NOMO-1 (cell line): ENCODE data around the gene HOXD3.

ENCODE experiments used
- DNase-seq, 2 experiments: peaks; one replicate each; lab custom pipeline; 2025; ENCODE audit not compliant: unreplicated experiment in 2 of 2; lab: John Stamatoyannopoulos, UW

HOXD3 gene

GRCh38 chr2:176161825-176162626, 4.9 kb downstream of the HOXD3 start:
- DNase-seq: no peak

- no peak for DNase-seq
Measured at GRCh38 chr2:176162911-176163671, 6.0 kb downstream of the HOXD3 start.

- DNase-seq: no peak
Measured at GRCh38 chr2:176163672-176164056, 6.6 kb downstream of the HOXD3 start.

GRCh38 chr2:176164201-176164600, 7.1 kb downstream of the HOXD3 start:
- no peak for DNase-seq

- DNase-seq: no peak
Measured at GRCh38 chr2:176164611-176165369, 7.7 kb downstream of the HOXD3 start.

DNA sequence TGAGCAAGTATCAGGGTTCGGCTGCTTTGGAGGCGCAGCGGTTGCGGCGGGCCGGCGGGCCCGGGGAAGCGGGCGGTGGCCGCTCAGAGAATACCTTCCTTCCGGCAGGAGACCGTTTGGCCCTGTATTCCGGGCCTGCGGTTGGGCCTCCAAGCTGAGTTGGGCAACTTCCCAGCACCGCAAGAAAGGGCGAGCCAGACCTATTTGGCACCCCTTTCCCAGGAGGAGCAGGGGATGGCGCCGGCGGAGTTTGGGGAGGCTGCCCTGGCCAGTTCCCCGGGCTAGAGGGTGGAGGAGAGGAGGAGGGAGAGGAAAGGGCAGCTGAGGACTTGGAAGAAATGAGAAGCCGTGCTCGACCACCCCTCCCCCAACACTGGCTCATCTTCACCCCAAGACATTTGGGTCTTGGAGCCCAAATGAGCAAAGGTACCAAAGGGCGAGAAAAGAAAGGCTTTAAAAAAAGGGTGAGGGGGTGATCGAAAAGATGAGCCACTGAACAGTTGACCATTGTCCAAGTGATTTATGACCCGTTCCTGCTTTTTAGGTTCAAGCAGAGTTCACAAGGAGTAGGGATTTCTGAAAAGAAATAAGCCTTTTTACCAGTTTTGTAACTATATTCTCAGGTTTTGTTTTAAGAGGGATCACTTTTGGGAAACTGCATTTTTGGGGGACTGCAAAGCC, 8.4 kb downstream of the HOXD3 start:
- no peak for DNase-seq

DNA sequence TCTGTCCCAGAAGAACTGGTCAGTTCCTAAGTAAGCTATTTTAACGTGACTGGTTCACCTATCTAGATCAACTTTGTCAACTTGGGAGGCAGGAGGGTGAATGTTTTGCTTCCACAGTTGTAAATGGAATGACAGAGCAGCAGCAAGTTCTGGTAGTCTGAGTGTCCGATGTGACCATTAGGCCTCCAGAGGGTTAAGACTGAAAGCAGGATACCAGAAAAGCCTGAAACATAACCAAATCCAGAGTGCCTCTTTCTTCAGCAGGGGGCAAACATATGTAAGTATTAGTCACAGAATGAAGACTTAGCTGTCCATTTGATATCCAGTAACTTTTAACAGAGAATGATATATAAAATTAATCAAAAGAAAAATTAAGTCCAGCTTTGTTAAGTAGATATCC, 9.2 kb downstream of the HOXD3 start:
- DNase-seq: no peak

GRCh38 chr2:176167398-176167797, 10.3 kb downstream of the HOXD3 start:
- DNase-seq: no peak

- no peak for DNase-seq
Measured at GRCh38 chr2:176169181-176169580, 12.1 kb downstream of the HOXD3 start.

- no peak for DNase-seq
Measured at GRCh38 chr2:176169711-176170110, 12.6 kb downstream of the HOXD3 start.

- DNase-seq: no peak
Measured at GRCh38 chr2:176170602-176171305, 13.6 kb downstream of the HOXD3 start.

DNA sequence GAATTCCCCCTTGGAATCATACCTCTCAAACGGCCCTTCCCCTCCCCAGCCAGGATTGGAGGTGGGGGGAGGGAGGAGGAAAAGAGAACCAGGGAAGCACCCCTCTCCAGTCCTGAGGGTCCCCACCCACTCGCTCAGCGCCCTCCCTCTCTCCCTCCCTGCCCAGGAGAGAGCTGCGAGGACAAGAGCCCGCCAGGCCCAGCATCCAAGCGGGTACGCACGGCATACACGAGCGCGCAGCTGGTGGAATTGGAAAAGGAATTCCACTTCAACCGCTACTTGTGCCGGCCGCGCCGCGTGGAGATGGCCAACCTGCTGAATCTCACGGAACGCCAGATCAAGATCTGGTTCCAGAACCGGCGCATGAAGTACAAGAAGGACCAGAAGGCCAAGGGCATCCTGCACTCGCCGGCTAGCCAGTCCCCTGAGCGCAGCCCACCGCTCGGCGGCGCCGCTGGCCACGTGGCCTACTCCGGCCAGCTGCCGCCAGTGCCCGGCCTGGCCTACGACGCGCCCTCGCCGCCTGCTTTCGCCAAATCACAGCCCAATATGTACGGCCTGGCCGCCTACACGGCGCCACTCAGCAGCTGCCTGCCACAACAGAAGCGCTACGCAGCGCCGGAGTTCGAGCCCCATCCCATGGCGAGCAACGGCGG, 14.4 kb downstream of the HOXD3 start:
- no peak for DNase-seq

DNA sequence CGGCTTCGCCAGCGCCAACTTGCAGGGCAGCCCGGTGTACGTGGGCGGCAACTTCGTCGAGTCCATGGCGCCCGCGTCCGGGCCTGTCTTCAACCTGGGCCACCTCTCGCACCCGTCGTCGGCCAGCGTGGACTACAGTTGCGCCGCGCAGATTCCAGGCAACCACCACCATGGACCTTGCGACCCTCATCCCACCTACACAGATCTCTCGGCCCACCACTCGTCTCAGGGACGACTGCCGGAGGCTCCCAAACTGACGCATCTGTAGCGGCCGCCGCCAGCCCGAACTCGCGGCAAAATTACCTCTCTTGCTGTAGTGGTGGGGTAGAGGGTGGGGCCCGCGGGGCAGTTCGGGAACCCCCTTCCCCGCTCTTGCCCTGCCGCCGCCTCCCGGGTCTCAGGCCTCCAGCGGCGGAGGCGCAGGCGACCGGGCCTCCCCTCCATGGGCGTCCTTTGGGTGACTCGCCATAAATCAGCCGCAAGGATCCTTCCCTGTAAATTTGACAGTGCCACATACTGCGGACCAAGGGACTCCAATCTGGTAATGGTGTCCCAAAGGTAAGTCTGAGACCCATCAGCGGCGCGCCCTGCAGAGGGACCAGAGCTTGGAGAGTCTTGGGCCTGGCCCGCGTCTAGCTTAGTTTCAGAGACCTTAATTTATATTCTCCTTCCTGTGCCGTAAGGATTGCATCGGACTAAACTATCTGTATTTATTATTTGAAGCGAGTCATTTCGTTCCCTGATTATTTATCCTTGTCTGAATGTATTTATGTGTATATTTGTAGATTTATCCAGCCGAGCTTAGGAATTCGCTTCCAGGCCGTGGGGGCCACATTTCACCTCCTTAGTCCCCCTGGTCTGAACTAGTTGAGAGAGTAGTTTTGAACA, 15.1 kb downstream of the HOXD3 start:
- no peak for DNase-seq

- no peak for DNase-seq
Measured at GRCh38 chr2:176172895-176173566, 15.9 kb downstream of the HOXD3 start.

- no peak for DNase-seq
Measured at GRCh38 chr2:176173567-176174381, 16.7 kb downstream of the HOXD3 start.

DNA sequence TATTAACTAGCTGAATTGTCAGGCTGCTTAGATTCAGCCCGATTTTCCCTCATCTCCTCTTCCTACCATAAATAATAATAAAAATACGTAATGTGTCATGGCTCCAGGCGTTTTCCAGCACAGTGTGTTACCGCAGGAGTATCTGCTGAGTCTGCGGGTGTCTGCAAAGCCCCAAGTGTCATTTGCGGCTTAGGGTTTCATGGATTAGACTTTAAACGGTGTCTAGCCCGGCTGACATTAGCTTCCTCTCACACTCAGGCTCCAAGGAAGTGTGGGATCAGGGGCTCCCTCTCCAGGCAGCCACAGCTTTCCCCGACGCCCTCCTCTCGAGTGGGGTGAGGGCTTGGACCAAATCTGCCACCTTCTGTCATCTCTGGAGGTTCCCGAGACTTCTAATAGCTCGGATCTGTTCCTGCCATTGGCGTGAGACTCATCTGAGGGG, 17.3 kb downstream of the HOXD3 start:
- DNase-seq: no peak
